ENCODE measurements around the gene TRIM72. TPM values are rescaled to one million over a fixed set of nuclear protein-coding genes. Genes with fewer than 3 reads are reported as not detected.

Gene TRIM72
- polyA plus RNA-seq, 1 donor (not counting 4 experiments of a cell fraction or from before 2014, with no cell fraction given) = not detected

DNA sequence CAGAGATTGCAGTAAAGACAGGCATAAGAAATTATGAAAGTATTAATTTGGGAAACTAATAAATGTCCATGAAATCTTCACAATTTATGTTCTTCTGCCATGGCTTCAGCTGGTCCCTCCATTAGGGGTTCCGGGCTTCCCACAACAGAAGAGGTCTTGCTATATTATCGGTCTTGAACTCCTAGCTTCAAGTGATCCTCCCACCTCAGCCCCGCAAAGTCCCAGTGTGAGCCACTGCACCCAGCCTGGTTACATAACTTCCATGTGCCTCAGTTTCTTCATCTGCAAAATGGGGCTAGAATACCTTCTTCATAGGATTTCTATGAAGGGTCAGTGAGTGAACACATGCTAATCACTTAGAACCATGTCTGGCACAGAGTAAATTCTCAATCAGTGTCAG is 32.4 kb downstream of the TRIM72 start:
- DNase-seq (ENCODE audit: low read depth, low spot score) (no peak), FAIRE-seq (no peak)
- no peak overlapping the region for H2AFZ ChIP-seq (ENCODE audit: control insufficient read depth, low read length)
- H3K9ac ChIP-seq (ENCODE audit: control insufficient read depth, extremely low read depth, insufficient read depth, low read length) = no peak overlapping the region
- H3K9me3 ChIP-seq (ENCODE audit: control insufficient read depth, low read depth, low read length) = no peaks in the 10 kb centered on the region
- no peak overlapping the region for H3K4me2 ChIP-seq (ENCODE audit: control insufficient read depth, extremely low read depth, insufficient read depth, low read depth, low read length)
- peaks cover 12% of the 10 kb centered on the region for H3K4me1 ChIP-seq (ENCODE audit: control insufficient read depth, extremely low read depth, insufficient read depth, low read length)
- no peaks in the 10 kb centered on the region for H3K36me3 ChIP-seq (ENCODE audit: control insufficient read depth in 2 of 2, extremely low read depth in 1 of 2, insufficient read depth in 2 of 2, low read length in 2 of 2)
- no peaks in the 10 kb centered on the region for H3K79me2 ChIP-seq (ENCODE audit: control insufficient read depth, insufficient read depth, low read length)
- dilution Hi-C loops (cut with MboI; ENCODE audit: extremely low pct_ligation_motif_present, low sequenced_read_pairs) = no loop called here
- no peaks in the 10 kb centered on the region for H4K20me1 ChIP-seq (ENCODE audit: control insufficient read depth, extremely low read depth, insufficient read depth, low read length)
- no peak overlapping the region for H3K27ac ChIP-seq (ENCODE audit: control insufficient read depth, insufficient read depth, low read length)
- H3K9me1 ChIP-seq (ENCODE audit: control insufficient read depth, extremely low read depth, insufficient read depth, low read length) = no peaks in the 10 kb centered on the region
- H3K4me3 ChIP-seq (ENCODE audit: control insufficient read depth in 2 of 3, extremely low read depth in 1 of 3, insufficient read depth in 2 of 3, low read depth in 1 of 3, low read length in 3 of 3) = no peak overlapping the region
- TF ChIP-seq, protein P1, sequence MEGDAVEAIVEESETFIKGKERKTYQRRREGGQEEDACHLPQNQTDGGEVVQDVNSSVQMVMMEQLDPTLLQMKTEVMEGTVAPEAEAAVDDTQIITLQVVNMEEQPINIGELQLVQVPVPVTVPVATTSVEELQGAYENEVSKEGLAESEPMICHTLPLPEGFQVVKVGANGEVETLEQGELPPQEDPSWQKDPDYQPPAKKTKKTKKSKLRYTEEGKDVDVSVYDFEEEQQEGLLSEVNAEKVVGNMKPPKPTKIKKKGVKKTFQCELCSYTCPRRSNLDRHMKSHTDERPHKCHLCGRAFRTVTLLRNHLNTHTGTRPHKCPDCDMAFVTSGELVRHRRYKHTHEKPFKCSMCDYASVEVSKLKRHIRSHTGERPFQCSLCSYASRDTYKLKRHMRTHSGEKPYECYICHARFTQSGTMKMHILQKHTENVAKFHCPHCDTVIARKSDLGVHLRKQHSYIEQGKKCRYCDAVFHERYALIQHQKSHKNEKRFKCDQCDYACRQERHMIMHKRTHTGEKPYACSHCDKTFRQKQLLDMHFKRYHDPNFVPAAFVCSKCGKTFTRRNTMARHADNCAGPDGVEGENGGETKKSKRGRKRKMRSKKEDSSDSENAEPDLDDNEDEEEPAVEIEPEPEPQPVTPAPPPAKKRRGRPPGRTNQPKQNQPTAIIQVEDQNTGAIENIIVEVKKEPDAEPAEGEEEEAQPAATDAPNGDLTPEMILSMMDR (optimal IDR thresholded peaks at IDR 0.05 in 1 of 3, IDR thresholded peaks at IDR 0.05 in 1 of 3, conservative IDR thresholded peaks at IDR 0.05 in 1 of 3; ENCODE audit: extremely low read depth in 1 of 3, insufficient read depth in 2 of 3, low read length in 3 of 3) = no peak
- TF ChIP-seq EZH2 (IDR thresholded peaks at IDR 0.05; ENCODE audit: low read length) = no peak
- H3K27me3 ChIP-seq (ENCODE audit: control insufficient read depth, extremely low read depth, insufficient read depth, low read length) = no peaks in the 10 kb centered on the region

DNA sequence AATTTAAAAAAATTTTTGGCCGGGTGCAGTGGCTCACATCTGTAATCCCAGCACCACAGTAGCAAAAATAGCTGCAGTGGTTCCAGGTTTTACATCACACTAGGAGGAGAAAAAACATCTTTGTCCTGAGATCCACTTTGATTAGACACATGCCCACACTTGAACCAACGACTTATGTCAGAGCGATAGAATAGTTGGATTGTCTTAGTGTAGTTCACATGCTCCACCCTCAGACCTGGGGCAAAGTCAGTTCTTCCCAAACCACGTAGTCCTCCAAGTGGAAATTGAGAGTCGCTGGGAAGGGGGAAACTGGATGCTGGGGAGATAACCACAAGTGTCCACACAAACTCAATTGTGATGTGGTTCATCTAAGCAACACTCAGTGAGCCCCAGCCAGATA is 34.4 kb downstream of the TRIM72 start:
- no peak for TF ChIP-seq EZH2 (IDR thresholded peaks at IDR 0.05; ENCODE audit: low read length)
- TF ChIP-seq, protein P1 (optimal IDR thresholded peaks at IDR 0.05 in 1 of 3, IDR thresholded peaks at IDR 0.05 in 1 of 3, conservative IDR thresholded peaks at IDR 0.05 in 1 of 3; ENCODE audit: extremely low read depth in 1 of 3, insufficient read depth in 2 of 3, low read length in 3 of 3) = no peak
- Histone ChIP-seq H3K9me1 (ENCODE audit: control insufficient read depth, extremely low read depth, insufficient read depth, low read length) (no peaks in the 10 kb centered on the region), H2AFZ (ENCODE audit: control insufficient read depth, low read length) (peak overlapping the region; percentile 27), H3K9ac (ENCODE audit: control insufficient read depth, extremely low read depth, insufficient read depth, low read length) (no peak overlapping the region), H3K9me3 (ENCODE audit: control insufficient read depth, low read depth, low read length) (no peaks in the 10 kb centered on the region), H3K27me3 (ENCODE audit: control insufficient read depth, extremely low read depth, insufficient read depth, low read length) (no peaks in the 10 kb centered on the region), H3K4me2 (ENCODE audit: control insufficient read depth, extremely low read depth, insufficient read depth, low read depth, low read length) (peak overlapping the region; percentile 56), H3K79me2 (ENCODE audit: control insufficient read depth, insufficient read depth, low read length) (no peaks in the 10 kb centered on the region), H3K36me3 (ENCODE audit: control insufficient read depth in 2 of 2, extremely low read depth in 1 of 2, insufficient read depth in 2 of 2, low read length in 2 of 2) (no peaks in the 10 kb centered on the region), H4K20me1 (ENCODE audit: control insufficient read depth, extremely low read depth, insufficient read depth, low read length) (no peaks in the 10 kb centered on the region), H3K4me3 (ENCODE audit: control insufficient read depth in 2 of 3, extremely low read depth in 1 of 3, insufficient read depth in 2 of 3, low read depth in 1 of 3, low read length in 3 of 3) (no peak overlapping the region), H3K4me1 (ENCODE audit: control insufficient read depth, extremely low read depth, insufficient read depth, low read length) (peaks cover 12% of the 10 kb centered on the region), H3K27ac (ENCODE audit: control insufficient read depth, insufficient read depth, low read length) (peak overlapping the region; percentile 13)
- dilution Hi-C loops (cut with MboI; ENCODE audit: extremely low pct_ligation_motif_present, low sequenced_read_pairs) = no loop called here
- FAIRE-seq = peak; percentile 71
- DNase-seq (ENCODE audit: low read depth, low spot score) = peak; percentile 48
